Left forelimb (tissue), 1 donor: ENCODE results near the gene ASPHD1.
A peak's percentile ranks its signal among the peaks of the same experiment; 100 is the strongest.
"Not testable (repeated sequence)": the region's sequence is repeated elsewhere in the genome, so short reads cannot be mapped to it uniquely, and the experiment has no call there.

Experiments
- DNase-seq: peaks from one replicate; pipeline ENCODE4 v3.0.0-alpha.2; 2018; ENCODE audit warnings: low spot score

Gene ASPHD1, protein sequence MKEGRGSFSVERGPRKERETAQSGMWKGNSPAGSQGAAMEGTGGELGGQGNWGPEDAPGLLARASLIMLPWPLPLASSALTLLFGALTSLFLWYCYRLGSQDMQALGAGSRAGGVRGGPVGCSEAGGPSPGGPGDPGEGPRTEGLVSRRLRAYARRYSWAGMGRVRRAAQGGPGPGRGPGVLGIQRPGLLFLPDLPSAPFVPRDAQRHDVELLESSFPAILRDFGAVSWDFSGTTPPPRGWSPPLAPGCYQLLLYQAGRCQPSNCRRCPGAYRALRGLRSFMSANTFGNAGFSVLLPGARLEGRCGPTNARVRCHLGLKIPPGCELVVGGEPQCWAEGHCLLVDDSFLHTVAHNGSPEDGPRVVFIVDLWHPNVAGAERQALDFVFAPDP

DNA sequence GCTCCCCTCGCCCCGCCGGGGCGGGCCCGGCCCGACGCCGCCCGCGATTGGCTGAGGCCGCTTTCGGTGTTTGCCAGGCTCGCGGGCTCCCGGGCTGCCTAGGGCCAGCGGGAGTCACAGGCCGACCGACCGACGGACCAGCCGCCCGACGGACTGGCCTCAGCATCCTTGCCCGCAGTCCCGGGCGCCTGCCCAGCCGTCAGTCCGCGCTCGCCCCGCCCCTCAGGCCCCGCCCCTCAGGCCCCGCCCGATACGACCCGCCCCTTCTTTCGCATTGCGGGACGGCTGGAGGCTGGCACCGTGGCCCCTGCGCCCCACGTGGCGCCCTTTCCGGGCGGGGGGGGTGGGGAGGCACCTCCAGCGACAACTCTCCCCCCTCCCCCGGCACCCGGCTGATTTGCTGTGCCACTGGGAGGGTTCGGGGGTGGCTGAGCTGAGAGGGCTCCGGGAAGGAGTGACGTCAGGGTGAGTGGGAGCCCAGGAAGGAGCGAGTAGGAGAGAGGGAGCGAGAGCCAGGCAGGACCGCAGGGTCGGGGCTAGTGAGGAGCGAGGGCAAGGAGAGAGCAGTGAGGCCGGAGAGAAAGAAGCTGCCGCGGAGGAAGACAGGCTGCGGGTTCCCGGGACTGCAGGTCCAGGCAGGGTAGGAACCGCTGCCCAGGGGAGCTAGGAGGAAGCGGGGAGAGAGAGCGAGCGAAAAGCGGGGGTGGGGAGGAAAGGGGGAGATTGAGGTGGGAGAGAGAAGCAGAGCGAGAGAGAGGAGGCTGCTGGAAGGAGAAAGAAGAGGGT lies at the start of gene ASPHD1:
TSS of gene ASPHD1 (plus strand) at position 387 of the 786 bp plus-strand sequence. CDS start 484 bp downstream, outside the sequence.
- DNase-seq, result peak; percentile 87

DNA sequence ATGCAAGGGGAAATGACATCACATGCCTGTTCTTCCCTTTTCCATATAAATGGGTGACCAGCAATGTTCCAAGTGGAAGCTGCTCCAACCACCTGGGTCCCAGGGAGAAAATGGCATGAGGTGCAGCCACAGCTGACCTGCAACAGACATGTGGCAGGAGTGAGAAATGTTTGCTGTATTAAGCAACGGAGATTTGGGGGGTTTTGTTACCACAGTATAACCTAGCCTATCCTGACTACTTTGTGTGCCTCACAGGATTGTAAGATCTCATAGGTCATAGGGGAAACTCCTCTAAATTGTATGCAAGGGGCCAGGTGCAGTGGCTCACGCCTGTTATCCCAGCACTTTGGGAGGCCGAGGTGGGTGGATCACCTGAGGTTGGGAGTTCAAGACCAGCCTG lies 49.3 kb upstream of the ASPHD1 start:
- no peak for DNase-seq

DNA sequence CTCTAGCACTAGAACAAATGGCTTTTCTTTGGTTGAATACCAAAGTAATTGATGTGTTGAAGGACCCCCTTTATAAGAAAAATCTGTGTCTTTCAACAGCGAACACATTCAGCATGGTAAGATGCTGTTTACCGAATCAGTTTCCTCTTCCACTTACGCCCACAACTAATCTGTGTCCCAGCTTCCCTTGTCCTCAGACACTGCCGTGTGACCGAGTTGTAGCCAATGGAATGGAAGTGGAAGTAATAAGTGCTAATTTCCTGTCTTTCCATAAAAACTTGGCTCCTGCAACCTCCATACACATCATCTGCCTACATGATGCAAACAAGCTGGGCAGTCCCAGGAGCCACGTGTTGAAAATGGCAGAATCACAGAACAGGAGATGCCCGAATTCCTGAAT lies 47.6 kb upstream of the ASPHD1 start:
- no peak for DNase-seq

DNA sequence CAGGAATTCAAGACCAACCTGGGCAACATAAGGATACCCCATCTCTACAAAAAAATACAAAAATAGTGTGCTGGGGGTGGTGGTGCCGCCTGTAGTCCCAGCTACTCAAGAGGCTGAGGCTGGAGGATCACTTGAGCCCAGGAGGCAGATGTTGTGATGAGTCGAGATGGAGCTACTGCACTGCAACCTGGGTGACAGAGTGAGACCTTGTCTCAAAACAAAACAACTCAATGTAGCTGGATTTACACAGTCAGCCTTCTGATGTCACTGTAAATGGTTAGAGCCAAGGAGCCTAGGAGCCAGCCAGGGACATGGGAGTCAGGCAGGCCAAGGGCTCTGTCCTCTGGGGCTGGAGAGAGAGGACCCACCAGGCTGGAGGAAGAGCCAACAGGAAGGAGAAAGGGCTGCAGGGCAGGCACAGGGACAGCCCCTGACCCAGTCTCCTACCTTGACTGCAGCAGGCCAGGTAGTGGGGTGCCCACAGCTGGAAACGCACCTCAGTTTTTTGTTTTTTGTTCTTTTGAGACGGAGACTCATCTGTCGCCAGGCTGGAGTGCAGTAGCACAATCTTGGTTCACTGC lies 45.7 kb upstream of the ASPHD1 start:
- no peak for DNase-seq

DNA sequence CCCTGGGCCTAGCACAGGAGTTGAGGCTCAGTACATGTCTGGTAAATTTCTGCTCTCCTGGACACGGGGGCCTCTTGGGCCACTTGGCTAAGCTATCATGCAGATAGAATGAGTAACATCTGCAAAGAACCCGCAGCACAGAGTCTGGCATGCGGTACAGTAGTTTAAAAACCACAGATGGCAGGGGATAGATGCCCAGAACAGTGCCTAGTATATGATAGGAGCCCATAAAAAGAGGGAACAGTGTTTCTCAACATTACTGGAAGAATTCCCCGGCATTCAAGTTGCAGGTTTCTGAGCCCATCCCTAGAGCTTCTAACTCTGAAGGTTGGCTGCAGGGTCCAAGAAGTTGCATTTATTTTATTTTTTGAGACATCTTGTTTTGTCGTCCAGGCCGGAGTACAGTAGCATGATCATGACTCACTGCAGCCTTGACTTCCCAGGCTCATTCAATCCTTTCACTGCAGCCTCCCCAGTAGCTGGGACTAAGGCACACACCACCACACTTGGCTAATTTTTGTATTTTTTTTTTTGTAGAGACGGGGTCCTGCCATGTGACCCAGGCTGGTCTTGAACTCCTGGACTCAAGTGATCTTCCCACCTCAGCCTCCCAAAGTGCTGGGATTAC lies 43.0 kb upstream of the ASPHD1 start:
- DNase-seq, result no peak

DNA sequence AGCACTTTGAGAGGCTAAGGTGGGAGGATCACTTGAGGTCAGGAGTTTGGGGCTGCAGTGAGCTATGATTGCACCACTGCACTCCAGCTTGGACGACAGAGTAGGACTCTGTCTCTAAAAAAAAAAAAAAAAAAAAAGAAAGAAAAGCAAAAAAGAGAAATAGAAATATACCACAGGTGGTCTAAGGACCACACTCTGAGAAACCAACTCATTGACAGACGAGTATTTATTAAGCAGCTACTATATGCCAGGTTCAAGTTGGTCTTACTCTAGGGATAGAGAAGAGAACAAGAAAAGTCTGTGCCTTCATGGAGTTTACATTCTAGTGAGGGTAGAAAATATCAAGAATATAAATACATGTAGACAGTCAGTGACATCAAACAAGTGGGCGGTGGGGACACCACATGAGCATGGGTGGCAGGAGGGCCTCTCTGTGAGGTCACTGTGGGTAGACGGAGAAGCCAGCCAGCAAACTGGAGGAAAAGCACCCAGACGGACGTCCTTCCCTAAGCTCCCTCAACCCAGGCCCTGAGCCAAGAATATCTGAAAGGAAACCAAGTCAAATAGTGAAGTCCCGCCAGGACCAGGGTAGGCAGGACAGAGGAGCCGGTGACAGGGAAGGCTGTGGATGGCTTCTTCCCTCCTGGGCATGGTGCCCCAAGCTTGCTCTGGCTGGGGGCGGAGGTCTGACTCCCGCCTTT lies 42.0 kb upstream of the ASPHD1 start:
- no peak for DNase-seq

DNA sequence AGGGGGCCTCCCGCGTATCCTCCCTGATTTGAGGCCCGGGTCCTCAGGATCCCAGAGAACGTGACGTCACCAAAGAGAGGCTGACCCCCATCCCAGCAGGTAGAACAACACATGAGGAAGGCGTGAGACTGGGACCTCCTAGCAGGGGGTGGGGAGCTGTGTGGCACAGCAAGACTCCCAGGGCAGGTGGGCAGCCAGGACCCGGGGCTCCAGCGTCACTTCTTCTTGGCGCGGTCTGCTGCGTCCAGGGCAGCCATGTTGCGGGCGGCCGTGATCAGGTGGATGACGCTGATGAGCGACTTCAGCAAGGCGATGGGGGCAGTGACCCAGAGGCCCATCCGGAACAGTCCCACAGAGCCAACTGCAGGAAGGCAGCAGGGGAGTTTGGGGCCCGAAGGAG lies 41.3 kb upstream of the ASPHD1 start:
- no peak for DNase-seq

DNA sequence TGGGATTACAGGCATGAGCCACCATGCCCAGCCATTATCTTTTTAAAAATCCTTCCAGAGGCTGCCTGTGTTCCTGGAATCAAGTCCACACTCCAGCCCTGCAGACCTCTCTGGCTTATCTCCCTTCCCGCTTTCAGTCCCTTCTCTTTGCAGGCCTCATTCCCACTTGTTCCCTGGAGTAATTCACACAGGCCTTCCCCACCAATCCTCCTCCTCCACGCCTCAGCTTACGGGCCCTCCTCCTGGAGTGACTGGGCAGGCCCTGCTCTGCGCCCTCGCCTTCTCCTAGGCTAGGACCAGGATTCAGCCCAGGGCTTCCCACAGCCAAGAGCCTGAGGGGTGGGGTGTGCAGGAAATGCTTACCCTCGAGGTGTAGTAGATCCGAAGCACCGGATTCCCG lies 40.1 kb upstream of the ASPHD1 start:
- DNase-seq, result no peak

DNA sequence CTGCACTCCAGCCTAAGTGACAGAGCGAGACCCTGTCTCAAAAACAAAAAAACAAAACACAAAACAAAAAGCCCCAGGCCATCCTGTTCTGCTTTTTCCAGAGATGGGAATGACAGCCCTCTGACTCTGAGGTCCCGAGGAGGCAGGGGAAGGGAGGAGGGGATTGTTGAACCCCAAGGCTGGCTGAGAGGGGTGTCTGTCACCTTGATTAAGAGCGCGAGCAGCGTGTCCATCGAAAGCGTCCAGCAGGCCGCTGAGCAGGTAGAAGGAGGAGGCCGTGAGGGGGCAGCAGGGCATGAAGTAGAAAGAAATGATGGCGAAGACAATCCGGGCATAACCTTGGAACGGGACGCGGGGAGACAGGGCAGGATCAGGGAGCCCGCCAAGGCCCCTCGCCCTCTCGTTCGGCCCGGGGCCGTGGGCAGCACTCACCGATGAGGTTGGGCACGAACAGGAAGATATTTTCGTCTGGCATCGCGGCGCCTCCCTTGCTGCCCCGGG lies 37.9 kb upstream of the ASPHD1 start:
- no peak for DNase-seq

DNA sequence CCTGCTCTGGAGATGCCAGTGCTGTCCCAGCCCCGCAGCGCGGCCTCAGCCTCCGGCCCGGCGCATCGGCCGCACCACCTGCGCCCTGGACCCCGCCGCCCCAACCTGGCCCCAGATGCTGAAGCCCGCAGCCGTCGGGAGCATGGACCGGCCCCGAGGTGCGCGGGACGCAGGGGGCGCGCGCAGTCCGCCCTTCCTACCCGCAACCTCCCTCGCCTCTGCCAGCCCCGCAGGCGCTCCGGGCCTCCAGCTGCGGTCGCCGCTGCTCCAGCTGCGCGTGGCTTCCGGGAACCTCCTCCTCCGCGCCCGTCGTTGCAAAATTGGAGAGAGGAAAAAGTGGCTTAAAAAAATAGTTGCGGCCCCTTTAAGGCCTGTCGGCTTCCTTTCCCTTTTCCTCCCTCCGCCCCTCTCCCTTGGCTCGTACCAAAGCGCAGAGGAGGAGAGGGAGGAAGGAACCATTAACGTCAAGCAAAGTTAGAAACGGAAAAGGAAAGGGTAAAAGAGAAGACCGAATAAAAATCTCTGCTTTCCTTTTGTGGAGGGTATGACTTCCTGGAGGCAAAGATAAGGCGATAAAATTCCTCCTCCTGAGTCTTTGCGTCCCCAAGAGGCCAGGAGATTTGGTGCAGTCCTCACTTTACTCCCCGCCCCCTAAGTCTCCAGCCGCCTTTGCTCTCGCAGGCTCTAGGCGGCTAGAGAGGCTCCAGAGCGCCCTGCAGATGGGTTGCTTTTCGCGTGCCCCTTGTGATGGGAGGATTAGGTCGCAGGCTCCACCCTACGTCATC lies 37.2 kb upstream of the ASPHD1 start, which contains the start of gene CDIPT:
TSS of gene CDIPT (minus strand) at position 343 of the 785 bp plus-strand sequence. CDS start 369 bp downstream, outside the sequence.
- peak; percentile 89 for DNase-seq

DNA sequence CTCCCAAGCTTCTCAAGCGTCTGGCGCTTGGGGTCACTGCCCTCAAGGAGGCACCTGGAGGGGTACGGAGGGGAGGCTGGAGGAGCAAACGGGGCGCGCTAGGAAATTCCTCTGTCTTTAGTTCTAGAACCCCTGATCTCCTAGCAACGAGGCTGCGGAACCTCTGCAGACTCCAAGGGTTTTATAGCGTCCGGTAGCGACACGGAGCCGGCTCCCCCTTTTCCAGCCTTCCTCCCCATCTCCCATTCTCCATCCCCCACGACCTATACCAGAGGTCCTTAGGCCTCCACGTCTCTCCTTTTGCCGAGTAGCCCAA lies 36.7 kb upstream of the ASPHD1 start:
- DNase-seq, result no peak

DNA sequence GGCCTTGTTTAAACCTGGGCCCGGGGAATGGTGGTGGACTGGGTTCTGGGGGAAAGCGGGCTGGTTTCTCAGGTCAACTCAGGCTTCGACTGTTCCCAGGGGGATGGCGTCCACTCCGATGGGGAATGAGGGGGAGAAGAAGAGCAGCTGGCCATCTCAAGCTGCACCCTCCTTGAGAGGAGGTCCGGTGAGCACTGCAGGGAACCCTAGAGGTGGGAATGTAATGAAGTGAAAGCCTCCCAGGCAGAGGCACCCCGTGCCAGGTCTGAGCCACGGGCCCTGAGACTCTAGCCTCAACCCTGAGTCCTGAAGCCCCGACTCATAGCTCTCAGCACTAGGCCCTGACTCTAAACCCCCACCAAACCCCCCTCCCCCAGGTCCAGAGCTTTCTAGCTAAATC lies 36.1 kb upstream of the ASPHD1 start:
- no peak for DNase-seq

DNA sequence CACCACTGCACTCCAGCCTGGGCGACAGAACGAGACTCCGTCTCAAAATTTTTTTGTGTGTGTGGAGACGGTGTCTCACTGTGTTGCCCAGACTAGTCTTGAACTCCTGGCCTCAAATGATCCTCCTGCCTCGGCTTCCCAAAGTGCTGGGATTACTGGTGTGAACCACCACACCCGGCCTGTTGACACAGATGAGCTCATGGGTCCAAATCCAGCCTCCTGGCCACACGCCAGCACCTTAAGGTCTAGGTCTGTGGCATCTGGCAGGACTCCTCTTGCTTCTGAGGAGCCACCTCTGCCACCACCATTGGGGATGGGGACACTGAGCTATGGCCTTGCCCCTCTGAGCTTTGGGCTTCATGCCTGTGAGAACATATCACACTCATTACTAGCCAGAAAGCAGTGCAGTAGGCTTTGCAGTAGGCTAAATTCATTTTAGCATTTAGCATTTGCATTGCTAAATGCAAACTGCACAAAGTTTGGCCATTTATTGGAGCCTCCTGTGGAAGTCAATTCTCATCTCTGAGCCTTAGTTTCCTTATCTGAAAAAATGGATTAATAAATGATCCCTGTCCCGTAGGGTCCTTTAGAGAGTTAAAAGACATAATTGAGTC lies 31.8 kb upstream of the ASPHD1 start:
- no peak for DNase-seq

DNA sequence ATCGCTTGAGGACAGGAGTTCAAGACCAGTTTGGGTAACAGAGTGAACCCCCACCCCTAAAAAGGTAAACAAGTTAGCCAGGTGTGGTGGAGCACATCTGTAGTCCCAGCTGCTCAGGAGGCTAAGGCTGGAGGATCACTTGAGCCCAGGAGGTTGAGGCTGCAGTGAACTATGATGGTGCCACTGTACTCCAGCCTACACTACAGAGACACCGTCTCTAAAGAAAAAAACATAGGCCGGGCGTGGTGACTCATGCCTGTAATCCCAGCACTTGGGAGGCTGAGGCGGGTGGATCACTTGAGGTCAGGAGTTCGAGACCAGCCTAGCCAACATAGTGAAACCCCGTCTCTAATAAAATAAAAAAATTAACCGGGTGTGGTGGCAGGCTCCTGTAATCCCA lies 31.2 kb upstream of the ASPHD1 start:
- not testable (repeated sequence) for DNase-seq

DNA sequence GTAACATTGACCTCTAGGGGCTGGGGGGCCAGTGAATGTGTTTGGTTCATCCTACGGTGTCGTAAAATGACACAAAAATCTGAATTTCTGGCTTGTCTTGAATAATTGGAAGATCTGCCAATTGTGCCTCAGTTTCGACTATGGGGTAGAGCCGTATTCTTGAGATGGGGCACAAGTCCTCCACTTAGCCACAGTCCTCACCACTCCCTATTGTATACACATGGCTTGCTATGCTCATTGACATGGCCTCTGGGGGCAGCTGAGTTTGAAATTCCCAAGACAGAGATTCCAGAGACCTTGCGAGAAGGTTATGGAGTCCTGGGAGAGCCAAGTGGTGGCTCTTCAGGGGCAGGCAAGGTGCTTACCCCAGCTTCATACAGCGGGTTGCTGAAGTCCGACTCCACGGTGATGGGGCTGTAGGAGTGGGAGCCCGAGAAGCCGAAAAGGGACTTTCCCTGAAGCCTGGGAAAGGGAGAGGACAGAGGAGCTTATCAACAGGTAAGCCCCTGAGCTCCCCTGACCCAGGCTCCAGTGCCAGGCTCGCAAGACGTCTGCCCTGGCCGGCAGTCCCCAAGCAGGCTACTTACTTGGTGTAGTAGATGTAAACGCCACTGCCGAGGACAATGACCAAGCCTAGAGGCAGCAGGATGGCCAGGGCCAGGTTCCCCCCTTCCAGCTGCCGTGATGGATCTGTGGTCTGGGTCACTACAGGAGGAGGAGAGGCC lies 28.3 kb upstream of the ASPHD1 start:
- DNase-seq, result no peak

DNA sequence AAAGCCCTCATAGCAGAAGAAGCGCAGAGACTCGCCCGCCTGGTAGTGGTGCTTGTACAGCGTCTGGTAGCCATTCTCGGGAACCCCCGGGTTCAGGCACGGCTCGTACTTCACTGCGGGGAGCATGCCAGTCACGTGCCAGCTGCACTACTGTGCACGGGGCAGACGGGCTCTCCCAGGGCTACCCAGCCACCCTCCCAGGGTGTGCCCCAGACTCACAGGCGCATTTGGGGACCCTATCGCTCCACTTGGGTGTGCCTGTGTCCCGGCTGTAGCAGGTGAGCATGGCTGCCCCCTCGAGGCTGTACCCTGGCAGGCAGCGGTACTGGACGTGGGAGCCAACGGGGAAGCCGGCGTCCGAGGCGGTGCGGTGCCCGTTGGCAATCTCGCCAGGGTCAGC lies 27.0 kb upstream of the ASPHD1 start:
- DNase-seq, result no peak

DNA sequence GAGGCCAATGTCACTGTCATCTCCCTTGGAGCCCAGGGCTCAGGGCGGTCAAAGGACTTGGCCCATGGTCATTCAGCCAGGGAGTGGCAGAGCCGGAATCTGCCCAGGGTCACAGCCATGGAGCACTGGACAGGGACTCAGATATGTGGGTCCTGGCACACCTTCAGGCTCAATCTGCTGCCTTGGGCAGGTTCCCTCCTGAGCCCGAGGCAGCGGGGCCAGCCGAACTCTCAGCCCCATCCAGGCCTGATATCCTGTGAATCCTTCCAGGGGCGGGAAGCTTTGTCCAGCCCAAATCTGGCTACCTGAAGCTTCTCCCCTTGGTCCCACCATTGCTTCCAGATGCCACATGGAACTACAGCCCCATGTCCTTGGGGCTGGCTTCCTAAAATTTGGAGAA lies 25.1 kb upstream of the ASPHD1 start:
- no peak for DNase-seq

DNA sequence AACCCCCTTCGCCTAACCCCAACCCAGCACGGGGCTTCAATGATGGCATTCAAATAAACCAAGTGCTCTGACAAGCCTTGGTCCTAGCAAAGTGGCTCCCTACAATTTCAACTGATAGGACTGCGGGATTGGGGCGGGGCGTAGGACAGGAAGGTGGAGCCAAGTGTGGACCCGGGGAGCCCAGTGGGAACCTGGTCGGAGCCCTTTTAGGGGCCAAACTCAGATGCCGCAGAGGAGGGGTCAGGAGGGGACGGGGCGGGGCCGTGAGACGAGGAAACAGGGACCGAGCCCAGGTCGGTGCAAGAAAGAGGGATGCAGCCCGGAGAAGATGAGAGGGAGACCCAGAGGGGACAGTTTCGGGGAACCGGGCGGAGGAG lies 24.1 kb upstream of the ASPHD1 start:
- DNase-seq, result peak; percentile 57

DNA sequence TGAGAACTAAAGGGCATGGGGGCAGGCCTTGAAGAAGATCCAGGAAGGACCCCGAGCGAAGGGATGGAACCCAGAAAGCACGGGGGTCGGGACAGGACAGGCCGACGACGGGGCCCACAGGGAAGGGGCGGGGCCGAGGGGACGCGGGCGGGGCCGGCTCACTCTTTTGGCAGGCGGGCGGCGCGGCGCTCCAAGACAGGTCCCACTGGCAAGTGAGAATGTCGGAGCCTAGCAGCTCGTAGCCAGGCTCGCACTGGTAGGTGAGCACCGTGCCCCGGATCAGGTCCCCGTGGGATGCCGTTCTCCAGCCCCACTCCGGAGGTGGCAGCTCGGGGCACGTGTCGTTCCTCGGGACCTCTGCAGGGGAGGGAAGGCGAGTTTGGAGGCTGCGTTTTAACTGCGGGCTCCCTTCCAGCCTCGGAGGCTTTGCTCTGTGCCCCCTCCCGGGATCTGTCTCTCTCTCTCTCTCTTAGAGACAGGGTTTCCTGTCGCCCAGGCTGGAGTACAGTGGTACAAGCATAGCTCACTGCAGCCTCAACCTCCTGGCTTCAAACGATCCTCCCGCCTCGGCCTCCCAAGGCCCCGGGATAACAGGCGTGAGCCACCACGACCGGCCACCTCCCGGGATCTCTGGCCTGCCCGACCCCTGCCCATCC lies 23.6 kb upstream of the ASPHD1 start:
- DNase-seq, result no peak
